AG09309 (cell line): ENCODE results near the gene ECHDC3.

Experiments used
- DNase-seq: peaks from one replicate; pipeline ENCODE4 v3.0.0-alpha.2; 2010; ENCODE audit warnings: low read depth
- H3K4me3 ChIP-seq: 2 replicates; pipeline ENCODE4 v1.5.1; 2011; ENCODE audit warnings: mild to moderate bottlenecking, low read depth, low read length, moderate library complexity; ENCODE audit not compliant: control insufficient read depth
- CTCF ChIP-seq: IDR thresholded peaks from 2 replicates; pipeline ENCODE4 v1.5.1; 2011; ENCODE audit warnings: mild to moderate bottlenecking, low read depth, low read length, inconsistent platforms; ENCODE audit not compliant: insufficient read depth, control insufficient read depth; ENCODE audit errors: missing control alignments

The ECHDC3 gene

GRCh38 chr10:11789956-11790355 lies 47.8 kb downstream of the ECHDC3 start:
- DNase-seq: no peak
- H3K4me3 ChIP-seq: no peak overlapping the region
- TF ChIP-seq CTCF: no peak

- no peak for DNase-seq
- H3K4me3 ChIP-seq: no peak overlapping the region
- TF ChIP-seq CTCF: no peak
Observed at GRCh38 chr10:11793762-11794479, 51.7 kb downstream of the ECHDC3 start.

- no peak overlapping the region for H3K4me3 ChIP-seq
- TF ChIP-seq CTCF: no peak
- no peak for DNase-seq
Observed at GRCh38 chr10:11794566-11794965, 52.4 kb downstream of the ECHDC3 start.

GRCh38 chr10:11795101-11795920 lies 53.1 kb downstream of the ECHDC3 start:
- DNase-seq: no peak
- no peak for TF ChIP-seq CTCF
- H3K4me3 ChIP-seq: no peak overlapping the region

DNA sequence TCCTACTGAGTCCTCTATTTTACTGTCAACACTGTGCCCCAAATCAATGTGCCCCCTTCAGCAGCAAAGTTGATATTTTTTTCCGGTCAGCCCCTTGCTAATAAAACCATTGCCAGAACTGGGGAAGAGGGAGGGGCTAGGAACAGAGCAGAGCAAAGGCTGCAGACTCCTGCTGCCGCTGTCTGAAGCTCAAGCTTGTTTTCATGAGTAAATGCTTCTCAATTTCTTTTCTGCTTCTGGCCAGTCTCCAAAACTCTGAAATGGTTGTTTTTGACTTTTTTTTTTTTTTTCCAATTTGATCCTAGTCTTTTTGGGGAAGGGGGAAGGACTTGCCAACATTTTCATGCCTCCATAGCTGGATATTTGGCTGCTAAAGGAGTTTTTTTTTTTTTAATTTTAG lies 54.3 kb downstream of the ECHDC3 start:
- DNase-seq: no peak
- TF ChIP-seq CTCF: no peak

DNA sequence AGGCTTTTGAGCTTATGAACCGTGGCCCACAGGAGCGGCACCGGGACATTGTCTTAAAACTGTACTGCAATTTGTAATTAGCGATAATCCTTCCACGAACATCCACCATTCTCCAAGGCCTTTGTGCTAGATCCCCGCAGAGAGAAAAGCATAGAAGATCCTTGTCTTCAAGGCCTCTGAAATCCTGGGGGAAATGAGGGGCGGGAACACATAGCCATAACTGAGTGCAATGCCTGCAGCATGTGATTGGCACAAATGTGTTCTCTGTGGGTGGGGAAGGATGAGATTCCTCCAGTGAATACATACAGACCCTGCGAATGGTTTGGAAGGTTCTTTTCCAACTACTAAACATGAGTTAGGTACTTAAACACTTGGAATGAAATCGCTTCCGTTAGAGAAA lies 55.1 kb downstream of the ECHDC3 start:
- H3K4me3 ChIP-seq: no peak overlapping the region
- DNase-seq: no peak
- no peak for TF ChIP-seq CTCF

More for the DNA sequence above, 54.3 kb downstream of the ECHDC3 start:
- no peak overlapping the region for H3K4me3 ChIP-seq
